Neural progenitor cell (in vitro differentiated cells): ENCODE results near the gene GMDS. TPM values are rescaled to one million over a fixed set of nuclear protein-coding genes. Genes with fewer than 3 reads are reported as not detected.

Source experiments
- DNase-seq: peaks from one replicate; pipeline ENCODE4 v3.0.0-alpha.2; 2016; ENCODE audit warnings: low spot score
- H2AFZ ChIP-seq: fragments of 200-600 bp; sonication (generic); replicated peaks from 2 replicates; pipeline ENCODE4 v1.6.1; 2016; ENCODE audit warnings: antibody characterized with exemption
- H3F3A ChIP-seq: fragments of 200-600 bp; sonication (generic); 2 replicates; pipeline ENCODE4 v1.6.1; 2016; ENCODE audit warnings: antibody characterized with exemption, low read depth
- H3K27ac ChIP-seq: fragments of 200-600 bp; sonication (generic); 2 replicates; pipeline ENCODE4 v1.5.1; 2016; ENCODE audit warnings: mild to moderate bottlenecking
- H3K27me3 ChIP-seq: fragments of 200-600 bp; sonication (generic); 2 replicates; pipeline ENCODE4 v1.6.1; 2016; ENCODE audit warnings: mild to moderate bottlenecking, moderate library complexity
- H3K36me3 ChIP-seq: fragments of 200-600 bp; sonication (generic); 2 replicates; pipeline ENCODE4 v1.5.1; 2016
- H3K4me1 ChIP-seq: fragments of 200-600 bp; sonication (generic); 2 replicates; pipeline ENCODE4 v1.6.1; 2016; ENCODE audit warnings: mixed run types
- H3K4me2 ChIP-seq: fragments of 200-600 bp; sonication (generic); 2 replicates; pipeline ENCODE4 v1.6.1; 2016
- H3K4me3 ChIP-seq: fragments of 200-600 bp; sonication (generic); 2 replicates; pipeline ENCODE4 v1.5.1; 2016
- H3K79me2 ChIP-seq: fragments of 200-600 bp; sonication (generic); 2 replicates; pipeline ENCODE4 v1.6.1; 2016; ENCODE audit warnings: low read depth
- H3K9ac ChIP-seq: fragments of 200-600 bp; sonication (generic); 2 replicates; pipeline ENCODE4 v1.6.1; 2016
- H3K9me3 ChIP-seq: fragments of 200-600 bp; sonication (generic); 2 replicates; pipeline ENCODE4 v1.5.1; 2016; ENCODE audit warnings: low read depth
- H4K20me1 ChIP-seq: fragments of 200-600 bp; sonication (generic); 2 replicates; pipeline ENCODE4 v1.6.1; 2016; ENCODE audit warnings: low read depth
- H3K27ac Mint-ChIP-seq: 3 replicates; pipeline ENCODE4 v1.8.0; 2021; ENCODE audit warnings: mixed read lengths
- H3K27me3 Mint-ChIP-seq: 2 replicates; pipeline ENCODE4 v1.8.0; 2022; ENCODE audit warnings: low read depth, mild to moderate bottlenecking, inconsistent platforms, moderate library complexity, mixed read lengths; ENCODE audit not compliant: insufficient read depth
- H3K36me3 Mint-ChIP-seq: 3 replicates; pipeline ENCODE4 v1.8.0; 2021; ENCODE audit warnings: mixed read lengths
- H3K4me1 Mint-ChIP-seq: 3 replicates; pipeline ENCODE4 v1.8.0; 2021; ENCODE audit warnings: mixed read lengths
- H3K4me3 Mint-ChIP-seq: 3 replicates; pipeline ENCODE4 v1.8.0; 2021; ENCODE audit warnings: mild to moderate bottlenecking, moderate library complexity, mixed read lengths
- H3K9me3 Mint-ChIP-seq: 3 replicates; pipeline ENCODE4 v1.8.0; 2020; ENCODE audit warnings: mixed read lengths
- CTCF ChIP-seq: fragments of 200-600 bp; sonication (generic); IDR thresholded peaks from 2 replicates; pipeline ENCODE4 v1.5.1; 2017; ENCODE audit warnings: antibody characterized with exemption, mild to moderate bottlenecking
- EZH2 ChIP-seq: fragments of 200-600 bp; sonication (generic); IDR thresholded peaks from 2 replicates; pipeline ENCODE4 v1.6.1; 2017; ENCODE audit warnings: antibody characterized with exemption, mild to moderate bottlenecking, moderate library complexity
- EZH2phosphoT487 ChIP-seq: fragments of 200-600 bp; sonication (generic); IDR thresholded peaks from 2 replicates; pipeline ENCODE4 v1.6.1; 2017; ENCODE audit warnings: antibody characterized with exemption
- total RNA-seq: library from RNA; depleted of rRNA; stranded (reverse); fragments of >200 nt; gene quantifications from 2 replicates; pipeline ENCODE4 v1.2.3, GENCODE V29; 2015; ENCODE audit warnings: low replicate concordance

GMDS gene
- total RNA-seq, 1 donor from 2014 or later, result 22.6 TPM

GRCh38 chr6:1778686-1779235 is 466.6 kb downstream of the GMDS start:
- no peak overlapping the region for H3K4me3 ChIP-seq

GRCh38 chr6:1777921-1778685 is 467.3 kb downstream of the GMDS start:
- Histone ChIP-seq H3K79me2 (no peaks in the 10 kb centered on the region), H3K27me3 (no peaks in the 10 kb centered on the region), H3K4me1 (no peaks in the 10 kb centered on the region), H3K9me3 (no peaks in the 10 kb centered on the region), H3K27ac (no peak overlapping the region), H3K36me3 (no peaks in the 10 kb centered on the region), H3F3A (no peaks in the 10 kb centered on the region), H3K4me2 (no peak overlapping the region), H4K20me1 (no peaks in the 10 kb centered on the region), H2AFZ (no peak overlapping the region), H3K4me3 (no peak overlapping the region), H3K9ac (no peak overlapping the region)
- peaks cover 39% of the 10 kb centered on the region for H3K4me1 Mint-ChIP-seq
- DNase-seq, result no peak
- no peak overlapping the region for H3K27ac Mint-ChIP-seq
- peaks cover 2% of the 10 kb centered on the region for H3K36me3 Mint-ChIP-seq
- H3K4me3 Mint-ChIP-seq, result no peak overlapping the region
- TF ChIP-seq EZH2, result no peak
- TF ChIP-seq CTCF, result no peak
- TF ChIP-seq EZH2phosphoT487, result no peak
- no peaks in the 10 kb centered on the region for H3K9me3 Mint-ChIP-seq
- no peaks in the 10 kb centered on the region for H3K27me3 Mint-ChIP-seq

More at GRCh38 chr6:1778686-1779235, 466.6 kb downstream of the GMDS start:
- TF ChIP-seq CTCF (no peak), EZH2phosphoT487 (no peak), EZH2 (no peak)
- H3K4me1 Mint-ChIP-seq, result peaks cover 39% of the 10 kb centered on the region
- H3K36me3 Mint-ChIP-seq, result peaks cover 2% of the 10 kb centered on the region
- H3K36me3 ChIP-seq, result no peaks in the 10 kb centered on the region
- H3K27ac ChIP-seq, result no peak overlapping the region
- DNase-seq, result no peak
- H3K79me2 ChIP-seq, result no peaks in the 10 kb centered on the region
- H3K27me3 Mint-ChIP-seq, result no peaks in the 10 kb centered on the region
- no peak overlapping the region for H3K4me2 ChIP-seq
- no peaks in the 10 kb centered on the region for H3K27me3 ChIP-seq
- H4K20me1 ChIP-seq, result no peaks in the 10 kb centered on the region
- no peak overlapping the region for H3K4me3 Mint-ChIP-seq
- no peaks in the 10 kb centered on the region for H3K4me1 ChIP-seq
- no peak overlapping the region for H3K27ac Mint-ChIP-seq
- no peak overlapping the region for H2AFZ ChIP-seq
- no peak overlapping the region for H3K9ac ChIP-seq
- H3K9me3 ChIP-seq, result no peaks in the 10 kb centered on the region
- H3K9me3 Mint-ChIP-seq, result no peaks in the 10 kb centered on the region
- H3F3A ChIP-seq, result no peaks in the 10 kb centered on the region

GRCh38 chr6:1775441-1775840 is 470.0 kb downstream of the GMDS start:
- Mint-ChIP-seq H3K27me3 (no peaks in the 10 kb centered on the region), H3K4me1 (peaks cover 48% of the 10 kb centered on the region), H3K27ac (no peak overlapping the region), H3K36me3 (peaks cover 2% of the 10 kb centered on the region), H3K4me3 (no peak overlapping the region), H3K9me3 (no peaks in the 10 kb centered on the region)
- Histone ChIP-seq H3K9ac (no peak overlapping the region), H3K4me2 (no peak overlapping the region), H3K27me3 (no peaks in the 10 kb centered on the region), H3K4me1 (no peaks in the 10 kb centered on the region), H3K9me3 (no peaks in the 10 kb centered on the region), H3K27ac (no peak overlapping the region), H3F3A (no peaks in the 10 kb centered on the region), H2AFZ (no peak overlapping the region), H3K4me3 (no peak overlapping the region), H4K20me1 (no peaks in the 10 kb centered on the region), H3K36me3 (no peaks in the 10 kb centered on the region), H3K79me2 (no peaks in the 10 kb centered on the region)
- TF ChIP-seq EZH2, result no peak
- no peak for TF ChIP-seq EZH2phosphoT487
- TF ChIP-seq CTCF, result no peak
- no peak for DNase-seq
